Liver (tissue), 9 donors: ENCODE data around the gene CEP131. TPM values are rescaled to one million over a fixed set of nuclear protein-coding genes. Genes with fewer than 3 reads are reported as not detected.

Experiments used
- DNase-seq: peaks from one replicate; pipeline ENCODE4 v3.0.0-alpha.2; 2017; ENCODE audit warnings: low spot score
- H3K27ac ChIP-seq, 2 donors: one replicate each; pipeline ENCODE4 v1.7.0; 2013; ENCODE audit warnings: inconsistent platforms in 2 of 2, low read length in 2 of 2, control low read depth in 1 of 2, low read depth in 1 of 2, mild to moderate bottlenecking in 1 of 2
- H3K27me3 ChIP-seq, 4 donors: one replicate each; pipeline versions ENCODE4 v1.6.1 to v1.7.0; 2013; ENCODE audit warnings: low read length in 3 of 4, inconsistent platforms in 1 of 4, mild to moderate bottlenecking in 1 of 4, moderate library complexity in 1 of 4; ENCODE audit not compliant: control insufficient read depth in 4 of 4, insufficient read depth in 4 of 4
- H3K36me3 ChIP-seq, 4 donors: one replicate each; pipeline versions ENCODE4 v1.6.1 to v1.7.0; 2013; ENCODE audit warnings: low read length in 3 of 4, mild to moderate bottlenecking in 3 of 4, low read depth in 1 of 4, moderate library complexity in 1 of 4; ENCODE audit not compliant: control insufficient read depth in 4 of 4, insufficient read depth in 3 of 4
- H3K4me1 ChIP-seq, 4 donors: one replicate each; pipeline versions ENCODE4 v1.6.1 to v1.7.0; 2013; ENCODE audit warnings: low read length in 3 of 4, mild to moderate bottlenecking in 3 of 4, moderate library complexity in 1 of 4; ENCODE audit not compliant: control insufficient read depth in 4 of 4, insufficient read depth in 4 of 4
- H3K4me3 ChIP-seq, 3 donors: one replicate each; pipeline versions ENCODE4 v1.6.1 to v1.7.0; 2013; ENCODE audit warnings: low read length in 3 of 3, control low read depth in 1 of 3, low read depth in 1 of 3, mild to moderate bottlenecking in 1 of 3
- H3K9ac ChIP-seq, 2 donors: one replicate each; pipeline ENCODE4 v1.7.0; 2013; ENCODE audit warnings: low read length in 2 of 2, mild to moderate bottlenecking in 2 of 2, moderate library complexity in 2 of 2, control low read depth in 1 of 2, low read depth in 1 of 2
- H3K9me3 ChIP-seq, 4 donors: one replicate each; pipeline versions ENCODE4 v1.6.1 to v1.7.0; 2013; ENCODE audit warnings: low read length in 3 of 4; ENCODE audit not compliant: control insufficient read depth in 4 of 4
- EGR1 ChIP-seq, 2 donors: IDR thresholded peaks; 2 replicates each; pipeline ENCODE4 v1.6.1; 2016 to 2018; ENCODE audit warnings: antibody characterized with exemption in 2 of 2, low read depth in 2 of 2
- FOXA1 ChIP-seq: IDR thresholded peaks from 2 replicates; pipeline ENCODE4 v1.6.1; 2016; ENCODE audit warnings: antibody characterized with exemption
- FOXA2 ChIP-seq: IDR thresholded peaks from 2 replicates; pipeline ENCODE4 v1.6.1; 2016; ENCODE audit warnings: antibody characterized with exemption
- GABPA ChIP-seq, 2 donors: IDR thresholded peaks in 1 of 2; conservative IDR thresholded peaks in 1 of 2; 2 replicates each; pipeline ENCODE4 v1.6.1; 2016; ENCODE audit warnings: antibody characterized with exemption in 2 of 2, mild to moderate bottlenecking in 1 of 2, moderate library complexity in 1 of 2
- HNF4G ChIP-seq: IDR thresholded peaks from 2 replicates; pipeline ENCODE4 v1.6.1; 2016; ENCODE audit warnings: antibody characterized with exemption
- NR2F2 ChIP-seq: IDR thresholded peaks from 2 replicates; pipeline ENCODE4 v1.6.1; 2016; ENCODE audit warnings: antibody characterized with exemption
- RAD21 ChIP-seq, 2 donors: IDR thresholded peaks; 2 replicates each; pipeline ENCODE4 v1.6.1; 2016; ENCODE audit warnings: antibody characterized with exemption in 2 of 2, mild to moderate bottlenecking in 2 of 2
- RXRA ChIP-seq, 2 donors: IDR thresholded peaks; 2 replicates each; pipeline ENCODE4 v1.6.1; 2017 to 2018; ENCODE audit warnings: antibody characterized with exemption in 2 of 2, mild to moderate bottlenecking in 1 of 2
- SP1 ChIP-seq: IDR thresholded peaks from 2 replicates; pipeline ENCODE4 v1.6.1; 2018; ENCODE audit warnings: antibody characterized with exemption, mild to moderate bottlenecking
- TAF1 ChIP-seq: conservative IDR thresholded peaks from 2 replicates; pipeline ENCODE4 v1.6.1; 2016; ENCODE audit warnings: antibody characterized with exemption, mild to moderate bottlenecking
- YY1 ChIP-seq: IDR thresholded peaks from 2 replicates; pipeline ENCODE4 v1.6.1; 2016; ENCODE audit warnings: antibody characterized with exemption, mild to moderate bottlenecking
- WGBS: extraction: QIAGEN DNeasy Blood & Tissue Kit; methylation state at CpG from one replicate; pipeline ENCODE4 v1.1.7; 2013; 5-methylcytosine and 5-hydroxymethylcytosine counted together
- polyA plus RNA-seq, 2 donors: library from polyadenylated mRNA; stranded (reverse) in 1 of 2; unstranded in 1 of 2; fragments of 200-250 nt in 1 of 2; fragments of >200 nt in 1 of 2; fragmentation: Nextera tagmentation in 1 of 2; extraction: Ambion mirVana in 1 of 2; gene quantifications; one replicate each; pipeline versions ENCODE4 v1.2.1 to v1.2.3, GENCODE V29; 2013 to 2015
- total RNA-seq, 2 donors: library from RNA; depleted of rRNA; stranded (reverse); fragments of >200 nt; gene quantifications; one replicate each; pipeline ENCODE4 v1.2.3, GENCODE V29; 2014
- TF ChIP-seq, protein P1 (sequence below): IDR thresholded peaks from 2 replicates; pipeline ENCODE4 v1.6.1; 2016; ENCODE audit warnings: antibody characterized with exemption
- TF ChIP-seq, protein P2 (sequence below): fragments of 150-350 bp; IDR thresholded peaks from 2 replicates; pipeline ENCODE4 v1.5.1; 2017; ENCODE audit warnings: improper control_type of control experiment, low read depth, low read length; ENCODE audit not compliant: missing input control
- TF ChIP-seq, protein P3 (sequence below): IDR thresholded peaks from 2 replicates; pipeline ENCODE4 v1.6.1; 2016; ENCODE audit warnings: antibody characterized with exemption, mild to moderate bottlenecking
- TF ChIP-seq, protein P4 (sequence below): IDR thresholded peaks from 2 replicates; pipeline ENCODE4 v1.6.1; 2016; ENCODE audit warnings: antibody characterized with exemption
- donor health status: healthy.
- donor health status: healthy.
- donor health status: healthy.
- donor health status: healthy.
- donor health status: healthy.

Gene CEP131
- total and polyA plus RNA-seq, 4 donors = 0.71 to 6.3 (median 2.2) TPM

DNA sequence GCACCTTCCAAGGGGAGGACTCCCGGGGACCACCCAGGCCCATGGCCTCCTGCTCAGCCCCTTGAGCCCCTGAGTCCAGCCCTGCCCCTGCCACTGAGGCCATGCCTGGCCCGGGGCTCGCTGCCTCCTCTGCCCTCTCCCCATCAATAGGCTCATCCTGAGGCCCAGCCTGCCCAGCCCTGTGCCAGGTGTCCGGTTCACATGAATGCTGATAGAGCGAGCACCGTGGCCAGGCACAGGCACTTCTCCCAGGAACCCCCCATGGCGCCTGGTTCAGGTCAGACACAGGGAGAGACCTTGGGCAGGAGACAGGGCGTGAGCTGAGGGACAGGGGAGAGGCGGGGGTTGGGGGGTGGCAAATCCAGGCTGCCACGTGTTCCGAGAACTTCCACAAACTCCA lies 60.3 kb downstream of the CEP131 start:
- Histone ChIP-seq H3K27me3 (no peaks in the 10 kb centered on the region), H3K36me3 (no peaks in the 10 kb centered on the region), H3K4me1 (peaks cover 0 to 12% (median 3%) of the 10 kb centered on the region in 4 donors), H3K27ac (no peak overlapping the region), H3K9me3 (no peaks in the 10 kb centered on the region), H3K9ac (no peak overlapping the region), H3K4me3 (no peak overlapping the region)
- TF ChIP-seq, protein P1, sequence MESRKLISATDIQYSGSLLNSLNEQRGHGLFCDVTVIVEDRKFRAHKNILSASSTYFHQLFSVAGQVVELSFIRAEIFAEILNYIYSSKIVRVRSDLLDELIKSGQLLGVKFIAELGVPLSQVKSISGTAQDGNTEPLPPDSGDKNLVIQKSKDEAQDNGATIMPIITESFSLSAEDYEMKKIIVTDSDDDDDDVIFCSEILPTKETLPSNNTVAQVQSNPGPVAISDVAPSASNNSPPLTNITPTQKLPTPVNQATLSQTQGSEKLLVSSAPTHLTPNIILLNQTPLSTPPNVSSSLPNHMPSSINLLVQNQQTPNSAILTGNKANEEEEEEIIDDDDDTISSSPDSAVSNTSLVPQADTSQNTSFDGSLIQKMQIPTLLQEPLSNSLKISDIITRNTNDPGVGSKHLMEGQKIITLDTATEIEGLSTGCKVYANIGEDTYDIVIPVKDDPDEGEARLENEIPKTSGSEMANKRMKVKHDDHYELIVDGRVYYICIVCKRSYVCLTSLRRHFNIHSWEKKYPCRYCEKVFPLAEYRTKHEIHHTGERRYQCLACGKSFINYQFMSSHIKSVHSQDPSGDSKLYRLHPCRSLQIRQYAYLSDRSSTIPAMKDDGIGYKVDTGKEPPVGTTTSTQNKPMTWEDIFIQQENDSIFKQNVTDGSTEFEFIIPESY = no peak
- TF ChIP-seq, protein P2, sequence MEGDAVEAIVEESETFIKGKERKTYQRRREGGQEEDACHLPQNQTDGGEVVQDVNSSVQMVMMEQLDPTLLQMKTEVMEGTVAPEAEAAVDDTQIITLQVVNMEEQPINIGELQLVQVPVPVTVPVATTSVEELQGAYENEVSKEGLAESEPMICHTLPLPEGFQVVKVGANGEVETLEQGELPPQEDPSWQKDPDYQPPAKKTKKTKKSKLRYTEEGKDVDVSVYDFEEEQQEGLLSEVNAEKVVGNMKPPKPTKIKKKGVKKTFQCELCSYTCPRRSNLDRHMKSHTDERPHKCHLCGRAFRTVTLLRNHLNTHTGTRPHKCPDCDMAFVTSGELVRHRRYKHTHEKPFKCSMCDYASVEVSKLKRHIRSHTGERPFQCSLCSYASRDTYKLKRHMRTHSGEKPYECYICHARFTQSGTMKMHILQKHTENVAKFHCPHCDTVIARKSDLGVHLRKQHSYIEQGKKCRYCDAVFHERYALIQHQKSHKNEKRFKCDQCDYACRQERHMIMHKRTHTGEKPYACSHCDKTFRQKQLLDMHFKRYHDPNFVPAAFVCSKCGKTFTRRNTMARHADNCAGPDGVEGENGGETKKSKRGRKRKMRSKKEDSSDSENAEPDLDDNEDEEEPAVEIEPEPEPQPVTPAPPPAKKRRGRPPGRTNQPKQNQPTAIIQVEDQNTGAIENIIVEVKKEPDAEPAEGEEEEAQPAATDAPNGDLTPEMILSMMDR = no peak
- TF ChIP-seq, protein P3, sequence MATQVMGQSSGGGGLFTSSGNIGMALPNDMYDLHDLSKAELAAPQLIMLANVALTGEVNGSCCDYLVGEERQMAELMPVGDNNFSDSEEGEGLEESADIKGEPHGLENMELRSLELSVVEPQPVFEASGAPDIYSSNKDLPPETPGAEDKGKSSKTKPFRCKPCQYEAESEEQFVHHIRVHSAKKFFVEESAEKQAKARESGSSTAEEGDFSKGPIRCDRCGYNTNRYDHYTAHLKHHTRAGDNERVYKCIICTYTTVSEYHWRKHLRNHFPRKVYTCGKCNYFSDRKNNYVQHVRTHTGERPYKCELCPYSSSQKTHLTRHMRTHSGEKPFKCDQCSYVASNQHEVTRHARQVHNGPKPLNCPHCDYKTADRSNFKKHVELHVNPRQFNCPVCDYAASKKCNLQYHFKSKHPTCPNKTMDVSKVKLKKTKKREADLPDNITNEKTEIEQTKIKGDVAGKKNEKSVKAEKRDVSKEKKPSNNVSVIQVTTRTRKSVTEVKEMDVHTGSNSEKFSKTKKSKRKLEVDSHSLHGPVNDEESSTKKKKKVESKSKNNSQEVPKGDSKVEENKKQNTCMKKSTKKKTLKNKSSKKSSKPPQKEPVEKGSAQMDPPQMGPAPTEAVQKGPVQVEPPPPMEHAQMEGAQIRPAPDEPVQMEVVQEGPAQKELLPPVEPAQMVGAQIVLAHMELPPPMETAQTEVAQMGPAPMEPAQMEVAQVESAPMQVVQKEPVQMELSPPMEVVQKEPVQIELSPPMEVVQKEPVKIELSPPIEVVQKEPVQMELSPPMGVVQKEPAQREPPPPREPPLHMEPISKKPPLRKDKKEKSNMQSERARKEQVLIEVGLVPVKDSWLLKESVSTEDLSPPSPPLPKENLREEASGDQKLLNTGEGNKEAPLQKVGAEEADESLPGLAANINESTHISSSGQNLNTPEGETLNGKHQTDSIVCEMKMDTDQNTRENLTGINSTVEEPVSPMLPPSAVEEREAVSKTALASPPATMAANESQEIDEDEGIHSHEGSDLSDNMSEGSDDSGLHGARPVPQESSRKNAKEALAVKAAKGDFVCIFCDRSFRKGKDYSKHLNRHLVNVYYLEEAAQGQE = no peak
- TF ChIP-seq RAD21 (IDR thresholded peaks at IDR 0.05) (no peak), EGR1 (IDR thresholded peaks at IDR 0.05; ENCODE audit: low read depth in 2 of 2) (no peak), NR2F2 (no peak)
- TF ChIP-seq, protein P4, sequence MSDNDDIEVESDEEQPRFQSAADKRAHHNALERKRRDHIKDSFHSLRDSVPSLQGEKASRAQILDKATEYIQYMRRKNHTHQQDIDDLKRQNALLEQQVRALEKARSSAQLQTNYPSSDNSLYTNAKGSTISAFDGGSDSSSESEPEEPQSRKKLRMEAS = no peak
- no peak for DNase-seq
- 90% methylated on average over 11 of the region's 11 CpGs for whole genome bisulfite sequencing

DNA sequence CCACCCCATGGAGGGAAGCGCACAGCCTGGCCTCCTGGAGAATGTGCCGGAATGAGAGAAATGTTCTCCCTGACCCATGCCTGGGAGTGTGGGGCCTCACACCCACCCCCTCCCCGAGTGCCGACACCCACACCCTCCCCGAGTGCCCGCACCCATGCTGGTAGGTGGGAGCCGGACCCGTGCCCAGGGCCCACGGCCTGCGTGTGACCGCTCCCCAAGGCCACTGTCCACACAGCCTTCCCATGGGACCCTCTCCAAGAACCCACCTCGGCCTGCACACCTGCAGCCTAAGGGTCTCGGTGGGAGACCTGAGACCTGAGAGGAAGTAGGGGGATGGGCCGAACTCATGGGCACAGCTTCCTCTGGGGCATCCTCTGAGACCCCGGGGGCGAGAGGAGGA lies 60.8 kb downstream of the CEP131 start:
- TF ChIP-seq YY1 (no peak), RXRA (IDR thresholded peaks at IDR 0.05) (no peak), NR2F2 (no peak), GABPA (IDR thresholded peaks at IDR 0.05 in 1 of 2, conservative IDR thresholded peaks at IDR 0.05 in 1 of 2) (no peak), RAD21 (IDR thresholded peaks at IDR 0.05) (no peak), TAF1 (no peak), EGR1 (IDR thresholded peaks at IDR 0.05; ENCODE audit: low read depth in 2 of 2) (no peak), HNF4G (no peak), SP1 (no peak), FOXA1 (no peak), FOXA2 (no peak)
- TF ChIP-seq, protein P1 = no peak
- TF ChIP-seq, protein P4 = no peak
- TF ChIP-seq, protein P2 = no peak
- Histone ChIP-seq H3K9me3 (no peaks in the 10 kb centered on the region), H3K27me3 (no peaks in the 10 kb centered on the region), H3K9ac (no peak overlapping the region), H3K4me3 (no peak overlapping the region), H3K4me1 (peaks cover 0 to 12% (median 3%) of the 10 kb centered on the region in 4 donors), H3K27ac (no peak overlapping the region), H3K36me3 (no peaks in the 10 kb centered on the region)
- WGBS = 90% methylated on average over 16 of the region's 16 CpGs
- no peak for DNase-seq
